Stimulated activated CD4-positive, alpha-beta T cell treated with anti-CD3 and anti-CD28 coated beads, Interleukin-4, amount 100 ng/mL, for 4 hours (primary cell): ENCODE results near the gene SUDS3.
A peak's percentile ranks its signal among the peaks of the same experiment; 100 is the strongest.
"Not testable (repeated sequence)": the region's sequence is repeated elsewhere in the genome, so short reads cannot be mapped to it uniquely, and the experiment has no call there.

Source experiments
- DNase-seq, 2 experiments: peaks; one replicate each; pipeline ENCODE4 v3.0.0-alpha.2; 2020

The SUDS3 gene

DNA sequence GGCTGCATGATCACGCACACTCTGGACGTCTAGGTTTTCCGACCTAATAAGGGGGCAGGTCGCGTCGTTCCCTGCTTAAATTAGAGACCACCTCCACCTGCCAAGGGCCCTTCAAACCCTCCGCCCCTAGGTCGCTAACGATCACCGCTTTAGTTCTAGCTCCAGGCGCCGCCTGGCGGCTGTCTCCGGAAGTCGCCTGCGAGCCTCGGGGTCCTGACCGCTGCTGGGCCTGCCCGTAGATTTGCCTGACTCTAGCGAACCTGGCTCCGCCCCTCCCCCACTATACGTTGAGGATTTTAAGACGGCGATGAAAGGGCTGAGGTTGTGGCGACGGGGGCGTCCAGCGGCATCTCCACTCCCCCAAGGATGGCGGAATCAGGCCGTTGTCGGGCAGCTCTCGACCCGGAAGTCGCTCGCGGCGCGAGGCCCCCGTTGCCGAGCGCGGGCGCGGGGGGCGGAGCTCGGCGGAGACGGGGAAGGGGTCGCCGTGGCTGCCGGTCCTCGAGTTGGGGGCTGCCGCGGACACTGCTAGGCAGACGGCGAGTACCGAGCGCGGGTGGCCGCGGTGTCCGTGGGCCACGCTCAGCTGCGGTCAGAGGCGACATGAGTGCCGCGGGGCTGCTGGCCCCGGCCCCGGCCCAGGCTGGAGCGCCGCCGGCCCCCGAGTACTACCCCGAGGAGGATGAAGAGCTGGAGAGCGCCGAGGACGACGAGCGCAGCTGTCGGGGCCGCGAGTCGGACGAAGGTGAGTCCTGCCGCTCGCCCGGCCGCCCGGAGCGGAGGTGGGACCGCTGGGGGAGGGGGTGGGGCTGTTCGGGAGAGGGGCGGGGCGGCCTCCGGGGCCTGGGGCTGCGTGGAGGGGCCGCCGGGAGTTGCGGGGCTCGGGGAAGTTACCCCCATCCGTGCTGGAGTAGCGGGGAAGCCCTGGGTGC lies at the start of gene SUDS3:
Gene SUDS3 (plus strand): TSS at position 467 of the 932 bp plus-strand sequence. CDS start 137 bp downstream, at position 604.
- peak; percentile 89 to 93 for DNase-seq

GRCh38 chr12:118326991-118327390 lies 49.4 kb upstream of the SUDS3 start:
- no peak for DNase-seq

GRCh38 chr12:118327391-118327790 lies 49.0 kb upstream of the SUDS3 start:
- DNase-seq, result no peak

- DNase-seq, result no peak
Measured at GRCh38 chr12:118328486-118329330, 47.6 kb upstream of the SUDS3 start.

- no peak for DNase-seq
Measured at GRCh38 chr12:118330421-118331018, 45.8 kb upstream of the SUDS3 start.

DNA sequence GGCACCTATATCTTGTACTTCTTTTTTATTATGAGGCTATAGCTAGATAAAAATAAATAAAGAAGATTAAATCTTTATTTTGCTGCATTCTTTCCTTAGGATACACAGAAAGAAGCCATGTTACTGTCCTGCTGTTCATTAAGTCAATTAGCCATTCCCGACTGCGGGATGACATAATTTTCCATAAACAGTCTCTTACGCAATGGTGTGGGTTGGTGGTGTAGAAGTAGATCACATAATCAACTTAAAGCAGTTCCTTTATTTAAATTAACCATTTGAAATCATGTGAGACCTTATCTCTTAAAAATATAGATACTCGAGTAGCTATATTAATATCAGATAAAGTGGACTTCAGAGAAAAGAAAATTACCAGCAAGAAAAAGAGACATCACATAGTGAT lies 43.8 kb upstream of the SUDS3 start:
- DNase-seq, result no peak

DNA sequence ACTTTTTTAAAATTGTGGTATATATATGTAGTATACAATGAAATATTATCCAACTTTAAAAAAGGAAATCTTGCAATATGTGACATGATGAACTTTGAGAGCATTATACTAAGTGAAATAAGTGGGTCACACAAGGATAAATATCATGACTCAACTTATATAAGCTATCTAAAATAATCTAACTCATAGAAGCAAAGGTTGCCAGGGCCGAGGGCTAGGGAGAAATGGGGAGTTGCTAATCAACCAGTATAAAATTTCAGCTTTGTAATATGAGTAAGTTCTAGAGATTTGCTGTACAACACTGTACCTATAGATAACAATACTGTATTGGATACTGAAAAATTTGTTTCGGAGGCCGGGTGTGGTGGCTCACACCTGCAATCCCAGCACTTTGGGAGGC lies 42.1 kb upstream of the SUDS3 start:
- DNase-seq, result no peak

DNA sequence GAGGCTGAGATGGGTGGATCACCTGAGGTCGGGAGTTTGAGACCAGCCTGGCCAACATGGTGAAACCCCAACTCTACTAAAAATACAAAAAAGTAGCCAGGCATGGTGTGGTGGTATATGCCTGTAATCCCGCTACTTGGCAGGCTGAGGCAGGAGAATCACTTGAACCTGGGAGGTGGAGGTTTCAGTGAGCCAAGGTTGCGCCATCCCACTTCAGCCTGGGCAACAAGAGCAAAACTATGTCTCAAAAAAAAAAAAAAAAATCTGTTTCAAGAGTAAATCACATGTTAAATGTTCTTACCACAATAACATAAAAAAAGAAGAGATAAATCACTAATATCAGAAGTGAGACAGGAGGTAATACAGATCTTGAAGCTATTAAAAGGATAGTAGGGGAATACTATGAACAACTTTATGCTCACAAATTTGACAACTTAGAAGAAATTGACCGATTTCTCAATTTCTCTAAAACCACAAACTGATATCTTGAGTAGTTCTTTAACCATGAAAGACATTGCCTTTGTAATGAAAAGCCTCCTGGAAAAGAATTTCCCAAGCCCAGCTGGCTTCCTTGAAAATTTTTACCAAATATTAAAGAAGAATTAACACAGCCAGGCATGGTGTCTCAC lies 41.3 kb upstream of the SUDS3 start:
- DNase-seq, result no peak

GRCh38 chr12:118336123-118336522 lies 40.2 kb upstream of the SUDS3 start:
- no peak for DNase-seq

- no peak for DNase-seq
Measured at GRCh38 chr12:118337194-118337838, 39.0 kb upstream of the SUDS3 start.

DNA sequence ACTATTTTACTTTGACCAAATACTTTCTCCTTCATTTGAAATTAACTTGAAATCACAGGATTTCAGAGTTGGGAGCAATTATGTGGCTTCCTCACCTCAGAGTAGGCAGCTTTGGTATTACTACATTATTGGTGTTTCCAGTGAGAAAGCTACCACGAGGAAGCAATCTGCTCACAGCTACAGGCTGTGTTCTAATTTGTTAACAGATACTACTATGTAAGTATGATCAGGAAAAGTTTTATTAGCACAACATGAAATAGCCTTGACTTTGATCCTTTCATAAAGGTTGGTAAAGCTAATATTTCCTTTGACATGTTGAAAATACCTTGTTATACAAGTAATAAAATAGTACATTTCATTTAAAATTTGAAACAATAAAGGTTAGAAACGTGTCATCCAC lies 34.3 kb upstream of the SUDS3 start:
- no peak for DNase-seq

DNA sequence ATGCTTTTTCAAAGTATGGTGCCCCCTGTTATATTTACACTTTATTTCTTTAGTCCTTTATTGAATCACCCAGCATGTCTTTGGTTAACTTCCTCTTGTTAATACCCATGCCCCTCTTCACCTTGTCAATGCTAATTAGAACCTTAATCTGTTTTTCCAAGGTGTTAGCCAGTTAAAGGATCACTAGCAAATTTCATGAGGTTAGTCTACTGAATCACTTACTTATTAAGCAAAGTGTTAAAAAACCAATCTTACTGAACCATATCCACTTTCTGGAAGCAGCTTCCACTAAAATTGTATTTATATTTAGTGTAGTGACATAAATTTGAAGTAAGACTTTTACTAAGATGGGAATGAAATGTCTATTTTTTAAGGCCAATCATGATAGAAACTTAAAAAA lies 31.5 kb upstream of the SUDS3 start:
- DNase-seq, result no peak

DNA sequence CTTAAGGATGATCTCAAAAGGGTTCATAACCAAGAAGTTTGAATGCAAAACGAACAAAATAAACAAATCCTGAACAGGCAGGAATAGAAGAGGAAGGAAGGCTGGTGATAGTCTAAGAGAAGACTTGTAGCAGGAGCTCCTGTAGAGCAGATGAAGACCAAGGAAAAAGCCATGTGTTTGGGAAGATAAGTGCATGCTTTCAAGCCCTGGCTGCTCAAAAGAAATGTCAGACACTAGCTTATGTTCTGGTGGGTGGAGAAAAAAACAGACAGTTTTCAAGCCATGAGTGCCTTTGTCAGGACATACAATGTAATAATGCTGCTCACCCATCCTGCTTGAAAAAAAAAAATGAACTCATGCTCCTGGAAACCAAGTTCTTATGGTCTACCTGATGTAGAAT lies 31.0 kb upstream of the SUDS3 start:
- no peak for DNase-seq

DNA sequence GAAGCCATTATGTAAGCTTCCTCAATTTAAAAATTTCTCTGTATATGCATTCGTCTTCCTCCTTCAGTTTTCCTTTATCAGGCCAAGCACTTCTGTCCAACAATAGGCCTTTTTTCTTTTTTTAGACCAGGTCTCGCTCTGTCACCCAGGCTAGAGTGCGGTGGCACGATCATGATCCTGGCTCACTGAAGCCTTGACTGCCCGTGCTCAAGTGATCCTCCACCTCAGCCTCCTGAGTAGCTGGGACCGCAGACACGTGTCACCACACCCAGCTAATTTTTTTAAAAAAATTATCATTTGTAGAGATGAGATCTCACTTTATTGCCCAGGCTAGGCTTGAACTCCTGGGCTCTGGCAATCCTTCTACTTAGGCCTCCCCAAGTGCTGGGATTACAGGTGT lies 29.5 kb upstream of the SUDS3 start:
- no peak for DNase-seq

DNA sequence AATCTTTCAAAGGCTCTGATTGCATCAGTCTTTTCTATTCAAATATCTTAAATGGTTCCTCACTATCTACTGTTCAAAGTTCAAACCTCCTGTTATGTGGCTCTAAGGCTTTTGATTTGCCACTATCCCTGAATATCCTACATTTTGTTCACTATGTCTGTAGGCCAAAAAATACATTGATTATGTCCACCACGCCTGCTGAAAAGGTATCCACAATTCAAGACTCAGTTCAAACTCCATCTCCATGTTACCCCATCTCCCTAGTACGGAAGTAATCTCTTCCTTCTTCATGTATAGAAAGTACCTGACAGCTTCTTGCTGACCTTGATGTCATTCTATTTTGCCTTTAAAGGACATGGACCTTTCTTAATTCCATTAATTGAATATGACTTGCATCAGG lies 28.4 kb upstream of the SUDS3 start:
- no peak for DNase-seq

- no peak for DNase-seq
Measured at GRCh38 chr12:118350908-118351559, 25.3 kb upstream of the SUDS3 start.

DNA sequence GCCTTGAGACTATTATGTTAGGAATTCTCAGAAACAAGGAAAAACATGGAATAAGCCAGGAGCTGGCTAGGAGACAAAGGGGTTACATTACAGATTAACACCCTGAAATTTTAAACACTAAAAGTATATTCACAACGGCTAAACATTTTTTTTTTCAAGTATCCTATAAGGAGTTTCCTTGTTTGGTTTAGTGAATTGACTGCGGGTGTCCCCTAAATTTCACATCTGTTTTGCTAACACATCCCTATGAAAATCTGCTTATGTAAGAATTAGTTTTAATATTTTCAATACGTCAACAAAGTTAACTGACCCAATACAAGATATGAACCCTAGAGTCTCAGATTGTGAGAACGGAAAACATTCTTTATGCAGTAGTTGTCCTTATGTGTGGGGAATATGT lies 22.6 kb upstream of the SUDS3 start:
- no peak for DNase-seq

DNA sequence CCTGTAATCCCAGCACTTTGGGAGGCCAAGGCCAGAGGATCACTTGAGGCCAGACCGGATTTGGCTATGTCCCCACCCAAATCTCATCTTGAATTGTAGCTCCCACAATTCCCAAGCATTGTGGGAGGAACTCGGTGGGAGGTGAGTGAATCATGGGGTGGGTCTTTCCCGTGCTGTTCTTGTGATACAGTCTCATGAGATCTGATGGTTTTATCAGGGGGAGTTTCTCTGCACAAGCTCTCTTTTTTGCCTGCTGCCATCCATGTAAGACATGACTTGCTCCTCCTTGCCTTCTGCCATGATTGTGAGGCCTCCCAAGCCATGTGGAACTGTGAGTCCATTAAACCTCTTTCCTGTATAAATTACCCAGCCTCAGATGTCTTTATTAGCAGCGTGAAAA lies 21.9 kb upstream of the SUDS3 start:
- DNase-seq, result not testable (repeated sequence)

DNA sequence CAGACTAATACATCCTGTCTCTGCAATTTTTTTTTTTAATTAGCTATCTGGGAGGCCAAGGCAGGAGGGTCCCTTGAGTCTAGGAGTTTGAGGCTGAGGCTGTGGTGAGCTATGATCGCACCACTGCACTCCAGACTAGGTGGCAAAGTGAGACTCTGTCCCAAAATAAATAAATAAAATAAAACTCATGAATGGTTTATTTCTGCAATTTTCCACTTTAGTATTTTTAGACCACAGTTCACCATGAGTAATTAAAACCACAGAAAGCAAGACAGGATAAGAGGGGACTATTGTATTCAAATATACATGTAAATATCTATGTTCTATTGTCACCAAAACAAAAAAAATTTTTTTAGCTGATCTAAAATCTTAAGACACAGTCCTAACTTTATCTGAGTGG lies 21.5 kb upstream of the SUDS3 start:
- DNase-seq, result no peak

DNA sequence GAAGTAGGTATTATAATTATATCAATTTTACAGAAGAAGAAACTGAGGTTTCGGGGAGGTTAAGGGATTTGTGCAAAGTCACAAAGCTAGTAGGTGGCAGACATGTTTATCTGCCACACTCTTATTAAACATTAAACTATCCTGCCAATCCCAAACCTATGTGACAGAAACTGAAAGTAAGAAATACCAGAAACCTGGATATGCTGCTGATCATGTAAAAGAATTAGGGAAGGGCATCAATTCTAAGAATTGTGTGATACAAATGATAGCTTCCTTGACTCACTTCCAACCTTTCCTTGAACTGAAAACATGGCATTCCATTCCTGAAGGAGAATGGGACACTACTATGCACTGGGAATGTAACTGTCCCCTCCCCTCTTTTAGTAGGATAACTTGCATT lies 20.5 kb upstream of the SUDS3 start:
- no peak for DNase-seq

GRCh38 chr12:118356809-118357256 lies 19.5 kb upstream of the SUDS3 start:
- DNase-seq, result no peak
